Measurements from ENCODE around the gene RPS19.

DNA sequence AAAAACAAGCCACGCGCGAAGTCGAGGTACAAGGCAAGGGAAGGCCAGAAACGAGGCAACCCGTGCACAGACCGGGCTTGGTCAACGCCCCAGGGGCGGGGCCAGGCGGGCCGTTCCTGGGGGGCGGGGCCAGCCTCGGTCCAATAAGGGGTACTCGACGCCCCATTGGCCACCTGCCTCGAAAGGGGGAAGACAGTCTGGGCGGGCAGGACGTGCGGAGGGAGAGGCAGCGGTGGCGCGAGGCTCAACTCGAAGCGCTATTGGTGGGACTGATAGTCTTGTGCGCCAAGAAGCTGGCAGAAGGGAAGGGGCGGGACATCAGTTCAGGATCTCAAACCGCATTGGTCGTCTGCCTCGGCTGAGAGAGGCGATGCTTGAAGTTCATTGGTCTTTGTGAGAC, 15.5 kb upstream of the RPS19 start, which contains the start of gene LYPD4:
- TF ChIP-seq, protein P1, sequence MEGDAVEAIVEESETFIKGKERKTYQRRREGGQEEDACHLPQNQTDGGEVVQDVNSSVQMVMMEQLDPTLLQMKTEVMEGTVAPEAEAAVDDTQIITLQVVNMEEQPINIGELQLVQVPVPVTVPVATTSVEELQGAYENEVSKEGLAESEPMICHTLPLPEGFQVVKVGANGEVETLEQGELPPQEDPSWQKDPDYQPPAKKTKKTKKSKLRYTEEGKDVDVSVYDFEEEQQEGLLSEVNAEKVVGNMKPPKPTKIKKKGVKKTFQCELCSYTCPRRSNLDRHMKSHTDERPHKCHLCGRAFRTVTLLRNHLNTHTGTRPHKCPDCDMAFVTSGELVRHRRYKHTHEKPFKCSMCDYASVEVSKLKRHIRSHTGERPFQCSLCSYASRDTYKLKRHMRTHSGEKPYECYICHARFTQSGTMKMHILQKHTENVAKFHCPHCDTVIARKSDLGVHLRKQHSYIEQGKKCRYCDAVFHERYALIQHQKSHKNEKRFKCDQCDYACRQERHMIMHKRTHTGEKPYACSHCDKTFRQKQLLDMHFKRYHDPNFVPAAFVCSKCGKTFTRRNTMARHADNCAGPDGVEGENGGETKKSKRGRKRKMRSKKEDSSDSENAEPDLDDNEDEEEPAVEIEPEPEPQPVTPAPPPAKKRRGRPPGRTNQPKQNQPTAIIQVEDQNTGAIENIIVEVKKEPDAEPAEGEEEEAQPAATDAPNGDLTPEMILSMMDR (IDR thresholded peaks at IDR 0.05) = no peak
- TF ChIP-seq POLR2AphosphoS5 (IDR thresholded peaks at IDR 0.05) = no peak
